Skeletal muscle satellite cell (primary cell): ENCODE results near the gene CAST.

Source experiments
- H3K27me3 ChIP-seq: 2 replicates; pipeline ENCODE4 v1.7.0; 2013; ENCODE audit warnings: low read length; ENCODE audit not compliant: control insufficient read depth, insufficient read depth
- H3K36me3 ChIP-seq: 2 replicates; pipeline ENCODE4 v1.7.0; 2013; ENCODE audit warnings: mild to moderate bottlenecking, control low read depth, low read length; ENCODE audit not compliant: insufficient read depth
- H3K4me1 ChIP-seq: 2 replicates; pipeline ENCODE4 v1.7.0; 2013; ENCODE audit warnings: low read length; ENCODE audit not compliant: control insufficient read depth, insufficient read depth
- H3K4me2 ChIP-seq: 2 replicates; pipeline ENCODE4 v1.7.0; 2013; ENCODE audit warnings: mild to moderate bottlenecking, low read length
- H3K4me3 ChIP-seq: 2 replicates; pipeline ENCODE4 v1.7.0; 2013; ENCODE audit warnings: low read length
- H3K9ac ChIP-seq: 2 replicates; pipeline ENCODE4 v1.7.0; 2013; ENCODE audit warnings: mild to moderate bottlenecking, low read depth, low read length, moderate library complexity
- H3K9me3 ChIP-seq: replicated peaks from 2 replicates; pipeline ENCODE4 v1.7.0; 2013; ENCODE audit warnings: mild to moderate bottlenecking, control low read depth, low read length

CAST gene

DNA sequence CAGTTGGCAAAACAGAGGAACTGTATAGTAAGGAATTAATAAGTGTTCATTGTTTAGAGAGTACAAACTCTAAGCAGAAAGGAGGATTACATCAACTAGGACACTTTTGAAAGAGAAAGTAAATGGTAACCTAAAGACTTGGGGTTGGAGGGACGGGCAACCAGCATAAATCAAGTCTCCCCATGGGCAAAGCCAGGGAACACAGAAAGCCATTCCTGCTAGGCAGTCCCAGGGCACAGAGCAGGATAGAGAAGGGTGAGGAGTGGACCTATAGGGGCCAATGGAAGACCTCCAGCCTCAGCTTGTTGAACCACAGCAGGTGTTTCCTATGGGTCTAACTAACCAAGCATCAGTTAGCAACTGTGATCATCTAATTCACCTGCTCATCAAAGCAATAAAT, 154.8 kb downstream of the CAST start:
- Histone ChIP-seq H3K9me3 (no peaks in the 10 kb centered on the region), H3K9ac (no peak overlapping the region), H3K4me2 (no peak overlapping the region), H3K4me1 (peaks cover 8% of the 10 kb centered on the region), H3K27me3 (no peaks in the 10 kb centered on the region), H3K36me3 (no peaks in the 10 kb centered on the region), H3K4me3 (no peak overlapping the region)

DNA sequence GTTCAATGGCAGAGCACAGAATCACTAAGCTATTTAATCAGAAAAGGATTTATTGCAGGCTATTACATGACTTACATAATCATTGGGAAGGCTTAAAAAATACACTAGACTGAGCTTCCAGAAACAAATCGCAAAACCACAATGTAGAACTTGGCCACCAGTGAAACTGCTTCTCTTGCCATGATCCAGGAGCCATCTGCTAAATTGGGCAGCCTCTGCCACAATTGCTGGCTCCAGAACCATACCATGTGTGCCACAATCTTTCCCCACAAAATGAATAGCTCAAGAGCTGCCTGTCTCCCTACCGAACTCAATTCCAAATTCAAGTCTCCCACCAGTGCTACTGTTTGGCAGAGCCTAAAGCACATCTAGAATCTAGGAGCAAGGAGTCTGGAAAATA, 155.3 kb downstream of the CAST start:
- Histone ChIP-seq H3K4me1 (peaks cover 8% of the 10 kb centered on the region), H3K9me3 (no peaks in the 10 kb centered on the region), H3K4me2 (no peak overlapping the region), H3K9ac (no peak overlapping the region), H3K36me3 (no peaks in the 10 kb centered on the region), H3K4me3 (no peak overlapping the region), H3K27me3 (no peaks in the 10 kb centered on the region)

DNA sequence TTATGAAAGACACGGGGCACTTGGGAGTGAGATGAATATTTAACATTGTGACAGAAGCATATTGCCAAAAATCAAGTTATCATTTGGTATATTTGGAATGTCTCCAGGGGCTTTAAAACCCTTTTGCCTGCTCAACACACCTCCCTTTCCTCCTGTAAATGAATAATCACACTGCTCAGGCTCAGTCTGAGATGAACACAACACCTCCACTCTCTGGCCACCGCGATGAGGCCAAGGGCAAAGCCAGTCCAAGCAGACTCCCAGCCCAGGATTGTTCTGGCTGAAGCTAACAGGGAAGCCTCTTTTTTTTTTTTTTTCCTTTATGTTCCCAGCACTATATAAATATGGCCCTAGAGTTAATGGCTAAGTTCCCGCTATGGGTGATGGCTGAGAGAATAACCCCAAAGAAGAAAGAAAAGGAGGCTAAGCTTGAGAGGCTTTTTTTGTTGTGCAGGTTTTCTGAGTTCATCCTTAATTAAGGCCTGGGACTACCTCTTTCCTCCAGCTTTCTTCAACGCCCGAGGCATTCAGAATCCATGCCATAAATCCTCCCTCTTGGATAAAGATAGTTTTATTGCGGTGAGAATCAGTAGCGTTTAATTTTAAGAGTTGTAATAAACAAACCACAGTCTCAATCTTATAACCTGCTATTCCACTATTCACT, 156.1 kb downstream of the CAST start:
- Histone ChIP-seq H3K4me1 (peaks cover 8% of the 10 kb centered on the region), H3K36me3 (no peaks in the 10 kb centered on the region), H3K27me3 (no peaks in the 10 kb centered on the region), H3K4me2 (no peak overlapping the region), H3K9ac (no peak overlapping the region), H3K9me3 (no peaks in the 10 kb centered on the region), H3K4me3 (no peak overlapping the region)

DNA sequence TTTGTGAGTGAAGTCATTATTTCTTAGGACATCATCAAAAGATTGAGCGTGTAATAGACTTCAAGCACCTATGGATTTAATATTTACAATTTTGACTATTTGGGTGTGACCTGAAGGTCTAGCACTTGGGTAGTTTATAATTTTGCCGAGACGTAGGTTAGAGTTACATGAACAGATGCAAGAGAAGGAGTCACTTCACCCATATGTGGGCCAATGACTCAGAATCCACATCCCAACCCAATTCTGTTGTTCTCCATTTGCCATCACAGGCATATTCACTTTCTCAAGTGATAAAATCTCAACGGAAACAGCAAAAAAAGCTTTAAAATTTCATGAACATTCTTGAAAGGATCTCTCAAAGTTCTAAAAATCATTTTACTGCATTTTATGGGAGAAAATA, 157.6 kb downstream of the CAST start:
- Histone ChIP-seq H3K9me3 (no peaks in the 10 kb centered on the region), H3K4me1 (peaks cover 19% of the 10 kb centered on the region), H3K36me3 (no peaks in the 10 kb centered on the region), H3K4me2 (no peak overlapping the region), H3K4me3 (no peak overlapping the region), H3K27me3 (no peaks in the 10 kb centered on the region), H3K9ac (no peak overlapping the region)

DNA sequence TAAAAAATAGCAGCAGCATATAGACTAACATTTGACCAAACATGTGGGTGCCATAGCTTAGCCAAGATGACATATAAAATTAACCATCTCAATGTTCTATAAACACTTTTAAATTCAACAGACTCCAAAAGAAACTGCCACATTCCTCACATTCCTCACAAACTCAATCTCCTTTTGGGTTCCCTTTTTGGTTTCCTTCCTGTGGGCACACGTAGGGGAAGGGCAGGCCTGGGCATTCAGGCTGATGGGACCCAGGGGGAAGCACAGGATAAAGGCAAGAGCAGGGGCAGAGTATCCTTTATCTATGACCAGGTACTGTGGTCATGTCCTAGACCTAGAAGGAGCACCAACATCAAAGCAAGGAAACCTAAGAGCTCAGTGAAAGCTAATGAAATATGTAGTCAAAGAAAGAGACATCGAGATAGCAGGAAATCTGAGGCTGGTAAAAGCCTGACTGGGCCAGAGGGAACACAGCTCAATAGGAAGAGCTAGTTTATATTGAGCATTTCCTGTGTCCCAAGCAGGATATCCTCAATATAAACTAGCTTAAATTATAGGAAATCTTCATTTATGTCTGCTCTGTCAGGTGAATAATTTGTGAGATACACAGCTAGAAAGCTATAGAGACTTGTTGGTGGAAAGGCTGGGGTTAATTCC, 159.2 kb downstream of the CAST start:
- H3K9ac ChIP-seq: no peak overlapping the region
- no peaks in the 10 kb centered on the region for H3K27me3 ChIP-seq
- H3K36me3 ChIP-seq: no peaks in the 10 kb centered on the region
- H3K9me3 ChIP-seq: no peaks in the 10 kb centered on the region
- H3K4me3 ChIP-seq: no peak overlapping the region
- peaks cover 19% of the 10 kb centered on the region for H3K4me1 ChIP-seq
- H3K4me2 ChIP-seq: no peak overlapping the region

DNA sequence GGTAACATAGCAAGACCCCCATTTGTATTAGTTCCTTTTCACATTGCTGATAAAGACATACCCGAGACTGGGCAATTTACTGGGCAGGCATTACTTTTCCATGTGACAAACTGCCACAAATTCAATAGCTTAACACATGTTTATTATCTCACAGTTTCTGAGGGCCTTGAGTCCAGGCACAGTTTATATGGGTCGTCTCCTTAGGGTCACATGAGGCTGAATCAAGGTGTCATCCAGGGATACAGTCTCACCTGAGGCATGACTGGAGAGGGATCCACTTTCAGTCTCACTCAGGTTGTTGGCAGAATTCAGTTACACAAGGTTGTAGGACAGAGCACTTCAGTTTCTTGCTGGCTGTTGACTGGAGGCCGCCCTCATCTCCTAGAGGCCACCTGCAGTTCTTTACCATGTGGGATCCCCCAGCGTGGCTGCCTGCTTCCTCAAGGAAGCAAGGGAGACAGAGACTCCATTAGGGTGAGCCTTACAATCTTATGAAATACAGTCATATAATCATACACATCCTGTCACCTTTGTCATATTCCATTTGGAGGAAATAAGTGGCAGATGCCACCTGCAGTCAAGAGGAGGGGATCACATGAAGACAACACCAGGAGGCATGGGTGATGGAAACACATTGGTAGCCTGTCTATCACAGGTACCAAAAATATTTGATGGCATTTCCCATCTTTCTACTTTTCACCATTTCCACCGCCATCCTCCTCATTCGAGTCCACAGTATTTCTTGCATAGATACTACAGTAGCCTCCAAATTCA, 160.7 kb downstream of the CAST start:
- no peaks in the 10 kb centered on the region for H3K36me3 ChIP-seq
- no peaks in the 10 kb centered on the region for H3K9me3 ChIP-seq
- no peak overlapping the region for H3K4me2 ChIP-seq
- H3K9ac ChIP-seq: no peak overlapping the region
- peaks cover 19% of the 10 kb centered on the region for H3K4me1 ChIP-seq
- H3K4me3 ChIP-seq: no peak overlapping the region
- H3K27me3 ChIP-seq: no peaks in the 10 kb centered on the region

DNA sequence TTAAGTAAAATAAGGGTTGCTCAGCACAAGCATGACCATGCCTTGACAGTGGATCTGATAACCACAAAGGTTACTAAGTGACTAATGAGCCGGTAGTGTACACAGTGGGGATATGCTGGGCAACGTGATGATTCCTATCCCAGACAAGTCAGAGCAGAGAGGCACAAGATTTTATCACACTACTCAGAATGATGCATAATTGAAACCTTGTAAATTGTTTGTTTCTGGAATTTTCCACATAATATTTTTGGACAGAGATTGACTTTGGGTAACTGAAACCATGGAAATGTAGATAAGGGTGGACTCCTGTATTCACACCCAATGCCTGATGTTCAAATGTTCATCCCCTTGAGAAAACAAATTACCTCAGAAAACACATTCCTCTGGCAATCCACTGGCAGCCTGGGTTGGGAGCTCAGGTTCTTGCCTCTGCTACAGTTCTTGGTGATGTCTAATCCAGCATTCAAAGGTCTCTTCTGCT, 161.8 kb downstream of the CAST start:
- peaks cover 19% of the 10 kb centered on the region for H3K4me1 ChIP-seq
- no peak overlapping the region for H3K9ac ChIP-seq

More for the DNA sequence above, 161.8 kb downstream of the CAST start:
- no peaks in the 10 kb centered on the region for H3K9me3 ChIP-seq
- H3K4me2 ChIP-seq: peak overlapping the region; percentile 7
- no peaks in the 10 kb centered on the region for H3K27me3 ChIP-seq
- H3K4me3 ChIP-seq: no peak overlapping the region
- no peaks in the 10 kb centered on the region for H3K36me3 ChIP-seq
